Calu3 (cell line): ENCODE measurements around the gene BICDL2. TPM values are rescaled to one million over a fixed set of nuclear protein-coding genes. Genes with fewer than 3 reads are reported as not detected.

Source experiments
- BruUV-seq: library from RNA; stranded (reverse); fragments of 400-500 nt; replicated peaks from 2 replicates; lab custom pipeline; 2021; lab: Mats Ljungman, UMichigan
- CTCF ChIA-PET: fragments of 300-600 bp; sonication (Branson Sonifier 250); formaldehyde crosslinking; loops from one replicate; lab custom pipeline; 2022; ENCODE audit warnings: antibody characterized with exemption; lab: Charles Lee
- DNase-seq: peaks from one replicate; pipeline ENCODE4 v3.0.0; 2022
- H3K27ac Mint-ChIP-seq: one replicate; pipeline ENCODE4 v1.8.0; 2022; ENCODE audit warnings: mixed read lengths; ENCODE audit not compliant: unreplicated experiment
- H3K27me3 Mint-ChIP-seq: one replicate; pipeline ENCODE4 v1.8.0; 2022; ENCODE audit warnings: mixed read lengths; ENCODE audit not compliant: unreplicated experiment
- H3K36me3 Mint-ChIP-seq: one replicate; pipeline ENCODE4 v1.8.0; 2022; ENCODE audit warnings: mild to moderate bottlenecking, moderate library complexity, mixed read lengths; ENCODE audit not compliant: insufficient read depth, unreplicated experiment
- H3K4me1 Mint-ChIP-seq: one replicate; pipeline ENCODE4 v1.8.0; 2022; ENCODE audit warnings: mild to moderate bottlenecking, low read depth, mixed read lengths; ENCODE audit not compliant: unreplicated experiment
- H3K4me3 Mint-ChIP-seq: one replicate; pipeline ENCODE4 v1.8.0; 2022; ENCODE audit warnings: mild to moderate bottlenecking, low read depth, moderate library complexity, mixed read lengths; ENCODE audit not compliant: unreplicated experiment
- H3K9me3 Mint-ChIP-seq: one replicate; pipeline ENCODE4 v1.8.0; 2022; ENCODE audit warnings: low read depth, mixed read lengths; ENCODE audit not compliant: unreplicated experiment
- intact Hi-C: fragments of 100-400 bp; cut with micrococcal nuclease; formaldehyde crosslinking; loops from one replicate; pipeline ENCODE4 v1.10.0; 2022; ENCODE audit not compliant: unreplicated experiment
- total RNA-seq: library from RNA; stranded (reverse); gene quantifications from 2 replicates; pipeline ENCODE4 v1.2.3, GENCODE V29; 2022
- TF ChIP-seq, protein P1 (sequence below): fragments of 200-600 bp; IDR thresholded peaks from one replicate; pipeline ENCODE4 v1.8.0; 2022; ENCODE audit warnings: antibody characterized with exemption; ENCODE audit not compliant: unreplicated experiment

Gene BICDL2
- total RNA-seq, 1 experiment from 2014 or later: 59.4 TPM

GRCh38 chr16:2982402-2982801, 54.3 kb downstream of the BICDL2 start:
- DNase-seq: no peak
- Mint-ChIP-seq H3K9me3 (no peaks in the 10 kb centered on the region), H3K27me3 (no peaks in the 10 kb centered on the region), H3K27ac (no peak overlapping the region), H3K4me3 (no peak overlapping the region), H3K36me3 (peaks cover 37% of the 10 kb centered on the region), H3K4me1 (peaks cover 34% of the 10 kb centered on the region)
- BruUV-seq: no TSS peak
- TF ChIP-seq, protein P1, sequence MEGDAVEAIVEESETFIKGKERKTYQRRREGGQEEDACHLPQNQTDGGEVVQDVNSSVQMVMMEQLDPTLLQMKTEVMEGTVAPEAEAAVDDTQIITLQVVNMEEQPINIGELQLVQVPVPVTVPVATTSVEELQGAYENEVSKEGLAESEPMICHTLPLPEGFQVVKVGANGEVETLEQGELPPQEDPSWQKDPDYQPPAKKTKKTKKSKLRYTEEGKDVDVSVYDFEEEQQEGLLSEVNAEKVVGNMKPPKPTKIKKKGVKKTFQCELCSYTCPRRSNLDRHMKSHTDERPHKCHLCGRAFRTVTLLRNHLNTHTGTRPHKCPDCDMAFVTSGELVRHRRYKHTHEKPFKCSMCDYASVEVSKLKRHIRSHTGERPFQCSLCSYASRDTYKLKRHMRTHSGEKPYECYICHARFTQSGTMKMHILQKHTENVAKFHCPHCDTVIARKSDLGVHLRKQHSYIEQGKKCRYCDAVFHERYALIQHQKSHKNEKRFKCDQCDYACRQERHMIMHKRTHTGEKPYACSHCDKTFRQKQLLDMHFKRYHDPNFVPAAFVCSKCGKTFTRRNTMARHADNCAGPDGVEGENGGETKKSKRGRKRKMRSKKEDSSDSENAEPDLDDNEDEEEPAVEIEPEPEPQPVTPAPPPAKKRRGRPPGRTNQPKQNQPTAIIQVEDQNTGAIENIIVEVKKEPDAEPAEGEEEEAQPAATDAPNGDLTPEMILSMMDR: no peak
- intact Hi-C loops: no loop called here
- CTCF ChIA-PET: interaction anchor here (0.7 to 2.1 kb wide), 2 partner anchors 12 to 149 kb away, joined by 9 to 10 read pairs; no protein-coding TSS in a partner anchor

DNA sequence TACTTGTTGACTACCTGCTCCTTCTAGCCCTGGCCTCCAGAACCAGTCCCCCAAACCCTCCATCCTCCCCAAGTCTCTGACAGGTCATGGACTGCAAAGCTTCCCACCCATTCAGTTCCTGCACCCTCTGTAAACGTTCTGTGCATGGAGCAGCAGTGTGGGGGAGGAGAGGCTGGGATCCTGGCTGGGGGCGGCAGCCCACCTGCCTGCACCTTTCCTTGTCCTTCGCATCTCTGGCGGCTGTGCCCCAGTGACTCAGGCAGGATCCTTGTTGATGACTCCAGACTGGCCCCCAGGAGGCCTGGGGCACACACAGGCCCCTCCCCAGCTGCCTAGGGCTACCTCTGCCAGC, 54.9 kb downstream of the BICDL2 start:
- H3K4me3 Mint-ChIP-seq: peak overlapping the region; percentile 88
- CTCF ChIA-PET: interaction anchor here (2.1 kb wide), 1 partner anchor 12 kb away, joined by 10 read pairs; no protein-coding TSS in a partner anchor
- TF ChIP-seq, protein P1: no peak
- no peaks in the 10 kb centered on the region for H3K27me3 Mint-ChIP-seq
- peaks cover 37% of the 10 kb centered on the region for H3K36me3 Mint-ChIP-seq
- BruUV-seq: no TSS peak
- no peaks in the 10 kb centered on the region for H3K9me3 Mint-ChIP-seq
- H3K4me1 Mint-ChIP-seq: peaks cover 40% of the 10 kb centered on the region
- peak overlapping the region; percentile 61 for H3K27ac Mint-ChIP-seq
- intact Hi-C loops: no loop called here
- no peak for DNase-seq

DNA sequence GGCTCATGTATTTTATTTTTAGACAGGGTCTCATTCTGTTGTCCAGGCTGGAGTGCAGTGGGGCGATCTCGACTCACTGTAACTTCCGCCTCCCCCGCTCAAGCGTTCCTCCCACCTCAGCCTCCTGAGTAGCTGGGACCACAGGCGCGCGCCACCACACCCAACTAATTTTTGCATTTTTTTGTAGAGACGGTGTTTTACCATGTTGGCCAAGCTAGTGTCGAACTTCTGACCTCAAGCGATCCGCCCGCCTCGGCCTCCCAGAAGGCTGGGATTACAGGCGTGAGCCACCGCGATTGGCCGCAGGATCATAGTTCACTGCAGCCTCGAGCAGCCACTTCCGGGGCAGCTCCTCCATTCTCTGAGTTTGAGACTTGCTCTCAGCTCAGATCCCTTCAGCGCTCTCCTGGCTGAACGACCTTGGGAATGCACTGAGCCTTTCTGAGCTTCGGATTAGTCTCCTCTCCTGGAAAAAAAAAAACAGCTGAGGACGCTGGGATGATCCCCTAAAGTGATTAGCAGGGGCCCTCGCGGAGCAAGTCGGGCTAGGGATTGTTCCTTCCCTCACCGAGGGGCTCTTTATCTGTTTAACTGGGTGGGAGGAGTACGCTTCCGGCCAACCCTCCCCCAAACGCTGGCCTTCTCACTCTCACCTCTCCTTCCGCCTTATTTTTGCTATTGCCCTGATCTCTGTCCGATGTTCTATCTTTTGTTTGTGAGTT, 55.4 kb downstream of the BICDL2 start:
- peak overlapping the region; percentile 61 for H3K27ac Mint-ChIP-seq
- peaks cover 40% of the 10 kb centered on the region for H3K4me1 Mint-ChIP-seq
- CTCF ChIA-PET: interaction anchor here (1.9 to 2.1 kb wide), 2 partner anchors 11 kb away, joined by 8 to 10 read pairs; no protein-coding TSS in a partner anchor
- TF ChIP-seq, protein P1: no peak
- no peaks in the 10 kb centered on the region for H3K9me3 Mint-ChIP-seq
- no peak for DNase-seq
- H3K36me3 Mint-ChIP-seq: peaks cover 37% of the 10 kb centered on the region
- no TSS peak for BruUV-seq
- no peaks in the 10 kb centered on the region for H3K27me3 Mint-ChIP-seq
- H3K4me3 Mint-ChIP-seq: peak overlapping the region; percentile 88
- intact Hi-C loops: no loop called here

- TSS peak; percentile 89 for BruUV-seq
- Mint-ChIP-seq H3K4me1 (peaks cover 40% of the 10 kb centered on the region), H3K9me3 (no peaks in the 10 kb centered on the region), H3K4me3 (peak within 1 kb of the TSS; percentile 88), H3K36me3 (peaks cover 45% of the 10 kb centered on the region), H3K27ac (peak within 1 kb of the TSS; percentile 82), H3K27me3 (no peaks in the 10 kb centered on the region)
- DNase-seq: peak; percentile 98
- TF ChIP-seq, protein P1: no peak
- intact Hi-C loops: no loop called here
- CTCF ChIA-PET: interaction anchor here (1.3 to 1.9 kb wide), 2 partner anchors 10 to 18 kb away, joined by 4 to 8 read pairs; no protein-coding TSS in a partner anchor
Observed at GRCh38 chr16:2980227-2981176, 56.2 kb downstream of the BICDL2 start, which contains the start of gene PKMYT1. Gene PKMYT1 (minus strand): TSS chr16:2980446. CDS start chr16:2979657, 789 bp downstream.
